Stimulated activated CD8-positive, alpha-beta memory T cell treated with anti-CD3 and anti-CD28 coated beads, Interleukin-12 subunit alpha, Interleukin-12 subunit beta, amount 100 ng/mL, for 4 hours (primary cell): ENCODE measurements around the gene MBD2.
A peak's percentile ranks its signal among the peaks of the same experiment; 100 is the strongest.
"Not testable (repeated sequence)": the region's sequence is repeated elsewhere in the genome, so short reads cannot be mapped to it uniquely, and the experiment has no call there.

Source experiments
- DNase-seq: peaks from one replicate; pipeline ENCODE4 v3.0.0-alpha.2; 2020; ENCODE audit warnings: low read depth

Gene MBD2

GRCh38 chr18:54150226-54150625 is 74.2 kb downstream of the MBD2 start:
- no peak for DNase-seq

DNA sequence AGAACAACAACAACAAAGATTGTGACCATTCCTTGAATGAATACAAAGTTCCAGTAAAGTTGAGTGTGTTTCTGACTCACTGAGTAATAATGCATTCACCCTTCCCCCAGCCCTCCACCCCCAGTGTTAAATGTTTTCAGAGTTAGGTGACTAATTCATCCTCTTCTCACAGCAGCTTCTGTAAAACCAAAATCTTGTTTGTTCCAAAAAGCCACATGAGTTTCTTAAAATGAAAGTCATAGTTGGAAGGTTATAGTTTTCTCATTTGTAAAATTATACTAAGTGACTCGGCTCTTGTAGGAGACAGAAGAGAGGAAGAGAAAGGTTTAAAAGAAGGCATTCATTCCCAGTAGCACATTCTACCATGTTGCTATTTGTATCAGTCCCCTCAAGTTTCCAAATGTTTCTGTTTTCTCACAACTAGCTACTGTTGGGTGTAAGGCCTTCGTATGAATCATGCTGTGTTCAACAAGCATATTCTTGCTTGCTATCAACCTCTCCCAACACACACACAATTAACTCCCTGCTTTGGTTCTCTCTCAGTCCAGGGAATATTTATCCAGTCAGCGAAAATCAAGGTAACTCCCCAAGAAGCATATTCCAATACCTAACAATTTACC is 75.3 kb downstream of the MBD2 start:
- peak; percentile 4 for DNase-seq

- no peak for DNase-seq
Measured at GRCh38 chr18:54148678-54149077, 75.8 kb downstream of the MBD2 start.

GRCh38 chr18:54148151-54148550 is 76.3 kb downstream of the MBD2 start:
- no peak for DNase-seq

GRCh38 chr18:54147439-54147838 is 77.0 kb downstream of the MBD2 start:
- DNase-seq, result no peak

GRCh38 chr18:54141041-54141608 is 83.3 kb downstream of the MBD2 start:
- no peak for DNase-seq

- DNase-seq, result no peak
Measured at GRCh38 chr18:54140641-54141040, 83.8 kb downstream of the MBD2 start.

GRCh38 chr18:54135216-54135615 is 89.3 kb downstream of the MBD2 start:
- no peak for DNase-seq

DNA sequence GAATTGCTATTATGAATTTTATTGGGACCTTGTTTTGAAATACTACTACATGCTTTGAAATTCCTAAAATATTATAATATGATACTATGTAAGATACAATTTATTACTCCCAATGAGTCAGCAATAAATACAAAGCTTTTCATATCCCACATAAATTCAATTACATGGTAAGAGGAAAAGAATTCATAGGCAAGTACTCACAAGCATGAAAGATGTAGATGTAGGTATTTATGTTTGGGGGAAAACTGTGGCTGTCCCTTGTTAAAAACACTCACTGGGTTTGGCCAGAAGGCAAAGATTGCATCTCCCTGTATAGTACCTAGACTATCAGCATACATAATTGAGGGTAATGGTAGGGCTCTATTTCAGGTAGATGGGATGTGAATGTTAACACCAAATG is 90.4 kb downstream of the MBD2 start:
- no peak for DNase-seq

DNA sequence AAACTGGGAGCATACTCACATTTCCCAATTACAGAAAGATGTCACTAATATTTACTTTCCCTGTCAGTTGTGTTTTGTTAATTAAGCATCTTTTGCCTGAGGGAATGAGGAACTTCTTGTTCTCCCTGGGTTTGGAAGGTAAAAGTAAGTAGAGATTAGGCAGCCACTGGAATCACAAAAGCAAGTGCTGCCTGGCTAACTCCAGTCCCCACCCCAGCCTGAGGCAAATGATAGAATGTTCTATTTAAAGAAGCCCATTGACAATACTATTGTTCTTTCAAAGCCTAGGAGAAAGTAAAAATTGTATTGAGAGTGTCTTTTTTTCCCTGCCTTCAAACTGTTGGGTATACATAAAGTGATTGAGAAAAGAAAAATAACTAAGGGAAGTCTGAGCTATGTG is 93.8 kb downstream of the MBD2 start:
- no peak for DNase-seq

DNA sequence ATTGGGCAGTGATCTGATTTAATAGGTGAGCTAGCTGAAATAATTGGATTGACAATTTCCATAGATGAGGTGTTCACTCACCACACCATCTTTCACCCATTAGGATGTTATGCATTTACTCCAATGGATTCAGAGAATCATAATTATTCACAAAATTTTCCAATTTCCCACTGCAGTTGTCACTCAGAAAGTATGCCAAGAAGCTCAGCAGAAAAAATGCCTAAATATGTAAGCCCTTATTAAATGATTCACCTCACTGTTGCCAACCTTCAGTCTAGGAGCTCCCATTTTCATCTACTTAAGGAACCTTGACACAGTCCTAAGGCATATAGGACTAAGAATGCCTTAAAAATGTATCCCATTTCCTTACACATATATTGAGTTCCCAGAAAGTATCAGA is 94.3 kb downstream of the MBD2 start:
- no peak for DNase-seq

DNA sequence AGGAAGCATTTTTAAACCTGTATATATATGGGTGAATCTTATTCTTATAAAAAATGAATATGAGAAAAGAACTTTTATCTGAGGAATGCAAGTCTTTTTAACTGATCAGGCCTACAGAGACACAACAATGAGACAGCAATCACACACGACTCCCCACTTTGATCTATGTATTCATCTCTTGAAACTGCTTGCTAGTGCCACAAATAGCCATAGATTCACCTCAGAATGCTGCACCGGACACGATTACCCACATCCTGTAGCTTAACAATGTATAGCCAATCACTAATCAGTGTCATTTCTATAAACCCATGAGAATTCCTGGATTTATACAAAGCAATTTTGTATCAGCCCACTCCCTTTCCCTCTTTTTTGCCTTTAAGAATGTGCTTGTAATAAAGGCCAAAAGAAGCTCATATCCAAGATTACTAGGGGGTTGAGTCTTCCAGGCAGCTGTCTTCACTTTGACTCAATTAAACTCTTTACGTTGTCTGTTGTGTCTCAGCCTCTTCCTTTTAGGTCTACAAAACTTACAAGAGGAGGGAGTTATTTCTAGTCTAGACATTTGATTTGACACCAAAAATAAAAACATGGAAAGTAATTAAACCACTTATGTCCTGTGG is 94.9 kb downstream of the MBD2 start:
- no peak for DNase-seq

GRCh38 chr18:54127759-54128378 is 96.6 kb downstream of the MBD2 start:
- DNase-seq, result no peak

GRCh38 chr18:54125429-54125828 is 99.0 kb downstream of the MBD2 start:
- DNase-seq, result no peak

GRCh38 chr18:54123720-54124440 is 100.6 kb downstream of the MBD2 start:
- not testable (repeated sequence) for DNase-seq

DNA sequence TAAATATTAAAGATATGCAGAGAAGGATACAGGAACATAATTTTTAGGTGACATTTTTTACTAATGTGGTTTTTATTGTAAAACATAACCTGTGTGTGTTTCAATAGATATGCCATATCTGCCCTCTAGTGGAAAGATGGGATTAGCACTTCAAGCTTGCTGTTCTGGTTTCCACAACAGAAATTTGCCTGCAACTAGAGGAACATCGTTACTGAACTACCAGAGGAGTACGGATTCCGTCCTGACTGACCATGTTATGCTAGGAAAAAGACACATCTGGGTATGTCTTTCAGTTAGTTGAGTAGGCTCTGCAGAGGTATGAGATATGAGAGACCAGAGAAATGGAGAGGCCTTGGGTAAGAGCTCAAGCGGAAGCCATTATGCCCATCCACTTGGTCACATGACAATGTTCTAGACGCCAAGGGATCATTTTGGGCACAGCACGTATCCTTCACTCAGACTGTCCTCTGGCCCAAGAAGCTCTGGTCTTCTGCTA is 104.9 kb downstream of the MBD2 start:
- no peak for DNase-seq

DNA sequence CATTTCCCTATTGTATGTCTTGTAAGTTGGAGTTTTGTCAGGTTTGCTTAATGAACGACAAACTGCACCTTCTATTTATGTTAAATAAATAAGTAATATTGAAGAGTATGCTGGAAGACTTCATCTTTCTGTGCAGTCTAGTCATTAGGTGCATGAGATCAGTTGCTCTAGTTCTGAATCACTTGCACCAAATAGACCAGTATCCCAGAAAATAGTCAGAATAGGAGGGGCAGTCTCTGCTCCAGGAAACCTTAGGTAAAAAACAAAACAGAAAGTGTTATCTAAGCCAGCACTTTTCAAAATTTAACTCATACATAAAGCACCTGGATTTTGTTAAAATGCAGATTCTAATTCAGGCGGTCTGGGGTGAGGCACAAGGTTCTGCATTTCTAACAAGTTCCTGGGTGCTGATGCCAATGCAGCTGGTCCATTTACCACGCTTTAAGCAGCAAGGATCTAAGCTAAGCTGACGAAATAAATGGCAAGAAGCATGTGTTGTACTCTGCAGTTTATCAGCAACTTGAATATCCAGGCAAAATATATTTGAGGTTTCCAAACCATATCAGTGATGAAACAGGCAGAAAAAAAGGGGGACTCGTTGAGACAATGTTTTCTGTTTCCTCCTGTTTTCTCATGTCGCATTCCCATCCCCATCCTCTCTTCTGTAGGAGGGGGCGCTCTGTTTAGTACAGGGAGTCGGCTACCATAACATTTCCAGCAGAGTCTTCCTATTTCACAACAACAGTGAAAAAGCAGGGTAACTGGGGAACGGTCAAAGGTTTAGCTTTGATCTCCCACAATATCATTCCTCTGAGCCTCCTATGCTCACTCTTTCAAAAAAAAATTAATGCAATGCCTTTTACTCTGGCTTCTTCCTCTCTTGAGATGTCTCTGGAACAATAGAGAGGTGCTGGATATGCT is 106.4 kb downstream of the MBD2 start:
- DNase-seq, result no peak

DNA sequence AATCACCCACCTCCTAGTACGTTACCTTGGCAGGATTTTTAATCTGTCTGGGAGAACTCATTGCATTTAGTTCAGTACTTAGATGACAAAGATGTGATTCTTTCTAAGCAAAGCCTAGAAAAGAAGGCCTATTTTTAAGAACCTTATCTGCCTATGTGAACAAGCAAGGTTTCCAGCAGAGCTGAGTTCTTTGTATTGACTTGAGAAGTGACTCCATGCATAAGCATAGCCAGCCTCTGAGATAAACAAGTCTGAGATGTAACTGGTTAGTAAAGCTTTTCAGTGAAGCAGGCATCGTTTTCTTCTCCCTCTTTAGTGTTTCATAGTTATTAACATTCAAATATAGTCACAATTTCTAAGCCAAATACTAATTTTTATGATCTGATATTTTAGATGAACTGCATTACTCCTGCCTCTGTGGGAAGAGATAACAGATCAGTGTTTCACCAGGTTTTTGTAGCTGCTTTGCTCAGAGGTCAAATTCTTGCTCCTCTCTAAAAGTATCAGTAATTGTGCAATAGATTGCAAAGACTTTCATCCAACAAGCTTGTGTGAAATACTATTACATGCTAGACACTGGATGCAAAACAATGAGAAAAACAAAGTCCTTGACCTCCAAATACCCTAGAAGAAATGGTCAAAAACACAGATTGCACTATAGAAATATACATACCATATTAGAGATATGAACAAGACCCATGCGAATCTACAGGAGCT is 107.8 kb downstream of the MBD2 start:
- no peak for DNase-seq

DNA sequence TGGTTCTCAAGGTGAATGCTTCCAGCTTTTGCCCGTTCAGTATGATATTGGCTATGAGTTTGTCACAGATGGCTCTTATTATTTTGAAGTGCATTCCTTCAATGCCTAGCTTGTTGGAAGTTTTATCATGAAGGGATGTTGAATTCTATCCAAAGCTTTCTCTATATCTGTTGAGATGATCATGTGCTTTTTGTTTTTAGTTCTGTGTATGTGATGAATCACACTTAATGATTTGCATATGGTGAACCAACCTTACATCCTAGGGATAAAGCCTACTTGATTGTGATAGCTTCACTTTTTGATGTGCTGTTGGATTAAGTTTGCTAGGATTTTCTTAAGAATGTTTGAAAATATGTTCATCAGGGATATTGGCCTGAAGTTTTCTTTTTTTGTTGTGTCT is 112.1 kb downstream of the MBD2 start:
- DNase-seq, result no peak

- no peak for DNase-seq
Measured at GRCh38 chr18:54109131-54109683, 115.3 kb downstream of the MBD2 start.
